Neural cell (in vitro differentiated cells): ENCODE data around the gene ACSM3.

Experiments
- CTCF ChIP-seq: fragments of 450-650 bp; IDR thresholded peaks from 2 replicates; pipeline ENCODE4 v1.5.1; 2014; ENCODE audit warnings: antibody characterized with exemption, mild to moderate bottlenecking, moderate library complexity; ENCODE audit not compliant: poor library complexity, severe bottlenecking
- EP300 ChIP-seq: fragments of 450-650 bp; conservative IDR thresholded peaks from 2 replicates; pipeline ENCODE4 v1.6.1; 2014; ENCODE audit warnings: antibody characterized with exemption, mild to moderate bottlenecking, moderate library complexity; ENCODE audit not compliant: poor library complexity, severe bottlenecking
- REST ChIP-seq: IDR thresholded peaks from 2 replicates; pipeline ENCODE4 v1.6.1; 2012; ENCODE audit warnings: borderline replicate concordance

GRCh38 chr16:20727181-20727580, 36.6 kb upstream of the ACSM3 start:
- TF ChIP-seq EP300 (no peak), CTCF (no peak), REST (no peak)
